HG03159 (cell line): ENCODE results near the gene GALNT9.
"Not testable (repeated sequence)": the region's sequence is repeated elsewhere in the genome, so short reads cannot be mapped to it uniquely, and the experiment has no call there.

Experiments used
- ATAC-seq: cut with Tn5 transposase; IDR thresholded peaks from one replicate; pipeline ENCODE4 v1.9.1; 2021; ENCODE audit warnings: mild to moderate bottlenecking, moderate library complexity; ENCODE audit not compliant: unreplicated experiment

The GALNT9 gene

GRCh38 chr12:132314516-132315233, 14.7 kb downstream of the GALNT9 start:
- no peak for ATAC-seq

- ATAC-seq, result no peak
These were observed 15.4 kb downstream of the GALNT9 start for GRCh38 chr12:132314035-132314434.

- ATAC-seq, result no peak
These were observed 16.2 kb downstream of the GALNT9 start for GRCh38 chr12:132313182-132313581.

GRCh38 chr12:132312516-132312915, 16.9 kb downstream of the GALNT9 start:
- no peak for ATAC-seq

GRCh38 chr12:132311201-132311915, 18.0 kb downstream of the GALNT9 start:
- ATAC-seq, result no peak

GRCh38 chr12:132310181-132311040, 19.0 kb downstream of the GALNT9 start:
- no peak for ATAC-seq

DNA sequence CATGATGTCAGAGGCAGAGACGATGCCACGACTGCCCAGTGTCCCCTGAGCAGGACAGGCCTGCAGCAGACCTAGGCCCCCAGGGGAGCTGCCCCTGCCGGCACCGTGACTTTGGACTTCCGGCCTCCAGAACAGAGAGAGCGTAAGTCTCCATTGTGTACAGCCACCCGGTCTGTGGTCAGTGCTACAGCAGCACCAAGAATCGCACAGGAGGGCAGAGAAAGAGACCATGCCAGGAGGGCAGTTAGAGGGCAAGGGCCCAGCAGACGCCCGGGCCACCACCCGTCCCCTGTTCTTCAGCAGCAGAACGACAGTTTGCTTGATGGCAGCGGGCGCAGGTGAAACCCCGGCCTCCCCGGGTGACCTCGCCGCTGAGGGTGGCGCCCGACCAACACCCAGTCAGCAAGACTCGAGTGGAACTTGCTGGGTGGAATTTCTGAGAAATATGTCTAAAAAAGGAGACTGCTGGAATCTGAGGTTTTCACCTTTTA, 19.7 kb downstream of the GALNT9 start:
- ATAC-seq, result no peak

DNA sequence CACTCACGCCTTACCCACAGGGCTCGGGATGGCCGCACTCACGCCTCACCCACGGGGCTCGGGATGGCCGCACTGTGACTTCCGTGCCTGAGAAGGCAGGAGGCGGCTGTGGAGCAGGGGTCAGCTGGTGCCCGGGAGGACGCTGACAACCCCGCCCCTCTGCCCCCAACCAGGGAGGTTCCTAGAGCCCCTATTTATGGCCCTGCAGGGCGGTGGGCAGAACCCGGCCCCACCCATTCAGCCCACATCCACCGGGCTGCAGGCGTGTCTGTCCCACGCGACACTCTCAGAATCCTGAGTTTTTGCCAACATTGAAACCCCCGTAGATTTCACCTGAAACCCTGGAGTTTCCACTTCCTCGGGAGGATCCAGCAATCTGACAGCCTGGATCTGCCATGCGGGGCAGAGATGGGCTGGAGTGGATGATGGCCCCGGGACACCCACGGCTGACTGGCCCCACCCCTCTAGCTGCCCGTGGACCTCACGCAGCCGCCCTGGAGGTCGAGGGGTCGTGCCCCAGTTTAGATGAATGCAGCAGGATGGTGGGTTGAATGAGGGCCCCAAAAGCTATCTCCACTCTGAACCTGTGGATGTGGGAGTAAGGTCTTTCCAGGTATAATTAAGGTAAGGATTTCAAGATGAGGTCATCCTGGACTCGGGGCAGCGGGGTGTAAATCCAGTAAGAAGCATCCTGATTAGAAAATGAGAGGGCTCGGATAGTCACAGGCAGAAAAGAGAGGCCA, 20.4 kb downstream of the GALNT9 start:
- no peak for ATAC-seq

- no peak for ATAC-seq
These were observed 21.2 kb downstream of the GALNT9 start for GRCh38 chr12:132307976-132308852.

DNA sequence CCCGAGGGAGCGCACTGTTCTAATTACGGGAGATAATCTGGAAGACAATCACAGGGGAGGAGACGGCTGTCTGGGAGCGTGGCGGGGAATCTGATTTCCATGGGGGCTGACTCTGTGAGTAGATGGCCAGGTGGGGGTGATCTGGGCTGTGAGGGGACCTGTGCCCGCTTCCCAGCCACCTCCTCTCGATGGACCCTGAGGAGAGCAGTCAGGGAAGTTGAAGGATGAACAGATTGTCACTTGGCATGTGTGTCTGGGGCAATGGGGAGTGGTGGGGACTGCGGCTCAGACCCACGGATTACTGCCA, 22.6 kb downstream of the GALNT9 start:
- ATAC-seq, result no peak

- ATAC-seq, result no peak
These were observed 23.2 kb downstream of the GALNT9 start for GRCh38 chr12:132305991-132306884.

- ATAC-seq, result no peak
These were observed 23.8 kb downstream of the GALNT9 start for GRCh38 chr12:132305560-132305966.

GRCh38 chr12:132304866-132305265, 24.5 kb downstream of the GALNT9 start:
- ATAC-seq, result not testable (repeated sequence)

DNA sequence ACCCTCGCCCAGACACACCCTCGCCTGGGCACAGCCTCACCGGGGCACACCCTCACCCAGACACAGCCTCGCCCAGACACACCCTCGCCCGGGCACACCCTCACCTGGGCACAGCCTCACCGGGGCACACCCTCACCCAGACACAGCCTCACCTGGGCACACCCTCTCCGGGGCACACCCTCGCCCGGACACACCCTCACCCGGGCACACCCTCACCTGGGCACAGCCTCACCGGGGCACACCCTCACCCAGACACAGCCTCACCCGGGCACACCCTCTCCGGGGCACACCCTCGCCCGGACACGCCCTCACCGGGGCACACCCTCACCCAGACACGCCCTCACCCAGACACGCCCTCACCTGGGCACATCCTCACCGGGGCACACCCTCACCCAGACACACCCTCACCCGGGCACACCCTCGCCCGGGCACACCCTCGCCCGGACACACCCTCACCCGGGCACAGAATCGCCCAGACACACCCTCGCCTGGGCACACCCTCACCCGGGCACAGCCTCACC, 25.5 kb downstream of the GALNT9 start:
- ATAC-seq, result not testable (repeated sequence)

DNA sequence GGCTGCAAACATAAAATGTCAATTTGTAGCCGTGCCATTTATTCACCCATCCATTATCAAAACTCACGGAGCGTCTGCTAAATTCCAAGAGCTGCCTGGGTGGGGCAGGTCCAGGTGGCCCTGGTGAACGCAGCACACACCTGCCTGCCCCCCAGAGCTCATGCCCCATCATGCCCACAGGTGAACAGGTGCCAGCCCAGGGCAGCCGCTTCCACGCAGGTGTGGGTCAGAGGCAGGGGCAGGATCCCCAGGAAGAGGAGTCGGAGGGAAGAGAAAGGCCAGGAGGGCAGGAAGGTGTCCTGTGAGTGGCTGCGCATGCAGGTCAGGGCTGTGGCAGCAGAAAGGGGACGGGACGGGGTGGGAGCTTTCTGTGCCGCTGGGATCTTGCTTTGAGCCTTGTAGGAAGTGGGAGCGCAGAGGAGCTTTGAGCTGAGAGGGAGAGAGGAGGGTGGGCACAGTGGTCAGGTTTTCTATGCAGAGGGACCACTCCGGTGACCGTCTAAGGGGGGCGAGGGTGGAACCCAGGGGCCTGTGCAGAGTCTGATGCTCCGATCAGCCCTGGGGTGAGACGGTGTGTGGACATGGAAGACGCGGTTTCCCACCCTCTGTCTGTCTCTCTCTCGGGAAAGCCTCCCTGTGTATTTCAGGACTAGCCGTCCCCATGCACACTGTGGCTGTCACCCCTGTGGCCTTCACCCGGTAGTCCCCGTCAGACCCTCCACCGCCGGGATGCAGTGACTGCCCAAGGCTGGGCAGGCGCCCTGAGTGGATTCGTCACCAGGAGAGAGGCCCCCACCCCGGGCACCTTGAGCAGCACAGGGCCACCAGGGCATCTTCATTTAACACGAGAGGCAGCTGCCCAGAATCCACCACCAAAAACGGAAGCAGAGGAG, 26.7 kb downstream of the GALNT9 start:
- ATAC-seq, result no peak

DNA sequence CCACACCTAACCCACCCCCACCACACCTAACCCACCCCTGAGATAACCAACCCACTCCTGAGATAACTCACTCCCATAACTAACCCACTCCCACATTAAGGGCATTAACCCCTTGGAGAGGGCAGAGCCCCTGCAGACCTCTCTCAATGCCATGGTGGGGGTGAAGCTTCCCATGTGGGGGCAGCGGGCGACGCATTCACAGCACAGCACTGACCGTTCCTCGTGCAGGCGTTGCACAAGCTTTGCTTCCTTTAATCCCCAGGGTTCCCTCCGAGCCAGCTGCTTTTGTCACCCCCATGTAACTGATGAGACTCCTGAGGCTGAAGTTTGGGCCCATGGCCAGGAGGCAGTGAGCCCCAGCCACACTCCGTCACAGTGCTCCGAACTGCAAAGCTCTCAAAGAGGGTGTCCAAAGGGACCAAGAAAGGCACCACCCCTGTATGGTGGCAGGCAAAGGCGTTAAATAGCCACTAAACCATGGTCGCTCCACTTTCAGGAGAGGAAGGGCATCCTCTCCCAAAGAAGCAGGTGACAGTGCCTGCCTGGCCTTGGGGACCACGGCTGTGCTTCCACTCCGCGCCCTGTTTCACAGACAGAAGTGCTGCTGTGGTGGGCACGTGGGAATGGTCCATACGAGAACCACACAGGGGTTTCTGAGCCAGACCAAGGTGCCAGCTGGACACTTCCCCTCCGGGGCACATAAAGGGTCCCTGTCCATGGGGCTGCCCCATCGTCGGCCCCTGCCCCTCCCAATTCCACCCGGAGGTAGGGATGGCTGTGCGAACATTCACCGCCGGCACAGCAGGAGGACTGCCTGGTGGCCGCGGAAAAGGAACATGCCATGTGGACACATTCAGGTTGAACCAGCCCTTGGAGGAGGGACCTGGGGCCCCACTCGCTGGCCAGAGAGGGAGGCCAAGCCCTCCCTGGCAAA, 28.3 kb downstream of the GALNT9 start:
- no peak for ATAC-seq

GRCh38 chr12:132296063-132296462, 33.3 kb downstream of the GALNT9 start:
- no peak for ATAC-seq
